ENCODE measurements around the gene ATP1A3. TPM values are rescaled to one million over a fixed set of nuclear protein-coding genes. Genes with fewer than 3 reads are reported as not detected.
A peak's percentile ranks its signal among the peaks of the same experiment; 100 is the strongest.

The ATP1A3 gene
- total RNA-seq, 4 donors from 2014 or later: 0.19 to 0.42 TPM; not detected in 2

DNA sequence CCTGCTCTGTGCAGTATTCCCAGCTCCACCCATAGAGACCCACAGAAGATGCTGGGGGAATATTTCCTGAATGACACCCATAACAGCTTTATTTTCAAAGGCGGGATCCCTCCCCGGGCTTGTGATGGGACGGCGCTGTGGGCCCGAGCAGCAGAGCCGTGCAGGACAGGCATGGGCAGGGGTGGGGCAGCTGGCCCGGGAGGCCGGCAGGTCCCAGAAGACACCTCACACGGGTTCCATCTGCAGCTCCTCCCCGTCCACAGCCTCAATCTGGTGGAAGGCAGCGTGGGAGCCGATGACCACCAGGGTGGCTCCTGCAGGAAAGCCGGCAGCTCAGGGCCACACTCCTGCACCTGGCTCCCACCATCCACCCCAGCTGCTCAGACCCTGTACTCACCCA, 37.4 kb downstream of the ATP1A3 start:
- Histone ChIP-seq H3K27me3 (no peaks in the 10 kb centered on the region), H3K27ac (no peak overlapping the region), H3K9me3 (no peaks in the 10 kb centered on the region), H3K36me3 (peaks cover 0 to 24% (median 8%) of the 10 kb centered on the region in 3 donors), H3K4me1 (peaks cover 11 to 28% (median 14%) of the 10 kb centered on the region in 3 donors), H3K4me3 (no peak overlapping the region)
- intact Hi-C loops (cut with DNase I): loop anchor here (10.0 kb wide), 1 partner anchor 82 kb away; the partner anchor contains the start of gene CD79A
- no peak for DNase-seq
- no peak for TF ChIP-seq POLR2A (IDR thresholded peaks at IDR 0.05)
- TF ChIP-seq, protein P1, sequence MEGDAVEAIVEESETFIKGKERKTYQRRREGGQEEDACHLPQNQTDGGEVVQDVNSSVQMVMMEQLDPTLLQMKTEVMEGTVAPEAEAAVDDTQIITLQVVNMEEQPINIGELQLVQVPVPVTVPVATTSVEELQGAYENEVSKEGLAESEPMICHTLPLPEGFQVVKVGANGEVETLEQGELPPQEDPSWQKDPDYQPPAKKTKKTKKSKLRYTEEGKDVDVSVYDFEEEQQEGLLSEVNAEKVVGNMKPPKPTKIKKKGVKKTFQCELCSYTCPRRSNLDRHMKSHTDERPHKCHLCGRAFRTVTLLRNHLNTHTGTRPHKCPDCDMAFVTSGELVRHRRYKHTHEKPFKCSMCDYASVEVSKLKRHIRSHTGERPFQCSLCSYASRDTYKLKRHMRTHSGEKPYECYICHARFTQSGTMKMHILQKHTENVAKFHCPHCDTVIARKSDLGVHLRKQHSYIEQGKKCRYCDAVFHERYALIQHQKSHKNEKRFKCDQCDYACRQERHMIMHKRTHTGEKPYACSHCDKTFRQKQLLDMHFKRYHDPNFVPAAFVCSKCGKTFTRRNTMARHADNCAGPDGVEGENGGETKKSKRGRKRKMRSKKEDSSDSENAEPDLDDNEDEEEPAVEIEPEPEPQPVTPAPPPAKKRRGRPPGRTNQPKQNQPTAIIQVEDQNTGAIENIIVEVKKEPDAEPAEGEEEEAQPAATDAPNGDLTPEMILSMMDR (IDR thresholded peaks at IDR 0.05): no peak
- WGBS, 2 donors: 78 to 100% methylated on average over 1 to 4 of the region's 13 CpGs

DNA sequence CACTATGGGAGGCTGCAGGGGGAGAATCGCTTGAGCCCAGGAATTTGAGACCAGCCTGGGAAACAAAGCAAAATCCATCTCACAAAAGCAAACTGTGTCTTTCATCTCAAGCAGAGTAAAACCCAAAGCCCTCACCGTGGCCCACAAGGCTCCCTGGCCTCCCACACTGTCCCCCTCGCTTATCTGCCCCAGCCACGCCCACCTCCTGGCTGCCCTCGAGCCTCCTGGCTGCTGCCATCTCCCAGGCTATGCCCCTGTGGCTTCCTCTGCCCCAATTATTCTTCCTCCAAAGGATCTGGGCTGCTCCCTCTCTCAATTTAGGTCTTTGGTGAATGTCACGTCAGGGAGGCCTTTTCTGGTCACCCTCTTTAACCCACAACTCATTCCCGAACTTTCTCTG, 38.5 kb downstream of the ATP1A3 start:
- peaks cover 11 to 32% (median 17%) of the 10 kb centered on the region in 3 donors for H3K4me1 ChIP-seq
- no peak overlapping the region for H3K4me3 ChIP-seq
- H3K9me3 ChIP-seq: no peaks in the 10 kb centered on the region
- no peak for DNase-seq
- H3K36me3 ChIP-seq: peaks cover 0 to 24% (median 8%) of the 10 kb centered on the region in 3 donors
- intact Hi-C loops (cut with DNase I): loop anchor here (10.0 kb wide), 1 partner anchor 81 kb away; the partner anchor contains the start of gene CD79A
- TF ChIP-seq POLR2A (IDR thresholded peaks at IDR 0.05): no peak
- TF ChIP-seq, protein P1 (IDR thresholded peaks at IDR 0.05): no peak
- H3K27ac ChIP-seq: no peak overlapping the region
- H3K27me3 ChIP-seq: no peaks in the 10 kb centered on the region
- WGBS, 2 donors: 64 to 71% methylated on average over 4 to 7 of the region's 7 CpGs

DNA sequence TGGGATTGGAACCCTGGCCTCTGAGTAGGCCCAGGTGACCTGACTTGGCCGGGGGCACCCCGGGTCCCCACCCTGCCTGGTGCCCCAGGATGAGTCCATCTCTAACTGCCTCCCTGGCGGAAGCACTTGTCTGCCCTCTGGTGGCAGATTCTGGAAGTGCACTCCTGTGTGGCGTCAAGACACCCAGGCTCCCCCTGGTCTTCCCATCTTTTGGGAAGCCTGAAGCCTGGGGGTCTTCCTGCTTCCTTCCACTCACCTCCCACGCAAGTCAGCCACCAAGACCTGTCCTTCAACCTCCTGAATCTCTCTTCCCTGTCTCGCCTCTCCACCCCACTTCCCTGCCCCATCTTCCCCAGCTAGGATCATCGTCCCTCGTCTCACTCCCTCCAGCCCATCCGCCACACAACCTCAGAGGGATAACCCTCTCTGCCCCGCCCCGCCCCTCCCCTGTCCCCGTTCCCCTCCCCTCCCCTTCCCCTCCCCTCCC, 42.3 kb downstream of the ATP1A3 start:
- intact Hi-C loops (cut with DNase I): loop anchor here (10.0 kb wide), 1 partner anchor 77 kb away; the partner anchor contains the start of gene CD79A
- no peaks in the 10 kb centered on the region for H3K27me3 ChIP-seq
- no peaks in the 10 kb centered on the region for H3K9me3 ChIP-seq
- no peak for TF ChIP-seq POLR2A (IDR thresholded peaks at IDR 0.05)
- TF ChIP-seq, protein P1 (IDR thresholded peaks at IDR 0.05): peak; percentile 92 to 99 (median 95)
- 3 to 4% methylated on average over 11 to 12 of the region's 12 CpGs for WGBS, 2 donors
- no peak overlapping the region for H3K4me3 ChIP-seq
- peaks cover 0 to 6% (median 6%) of the 10 kb centered on the region in 3 donors for H3K4me1 ChIP-seq
- DNase-seq: no peak
- no peak overlapping the region for H3K27ac ChIP-seq
- peaks cover 0 to 16% (median 8%) of the 10 kb centered on the region in 3 donors for H3K36me3 ChIP-seq

DNA sequence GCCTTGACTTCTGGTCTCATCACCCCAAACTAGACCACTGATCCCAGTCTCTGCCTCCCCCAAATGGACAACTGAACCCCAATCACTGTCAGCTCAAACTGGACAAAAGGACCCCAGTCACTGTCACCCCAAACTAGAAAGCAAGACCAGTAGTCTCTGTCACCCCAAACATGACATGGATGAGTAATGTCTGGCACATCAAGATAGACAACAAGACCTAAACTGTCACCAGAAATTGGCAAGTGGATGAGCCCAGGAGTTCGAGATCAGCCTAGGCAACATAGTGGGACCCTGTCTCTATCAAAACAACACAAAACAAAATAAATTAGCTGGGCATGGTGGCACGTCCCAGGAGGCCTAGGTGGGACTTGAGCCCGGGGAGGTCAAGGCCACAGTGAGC, 46.9 kb downstream of the ATP1A3 start:
- TF ChIP-seq, protein P1 (IDR thresholded peaks at IDR 0.05): no peak
- TF ChIP-seq POLR2A (IDR thresholded peaks at IDR 0.05): no peak
- no peak overlapping the region for H3K4me3 ChIP-seq
- no peaks in the 10 kb centered on the region for H3K9me3 ChIP-seq
- no peak overlapping the region for H3K27ac ChIP-seq
- WGBS, 2 donors: 77 to 81% methylated on average over 3 of the region's 3 CpGs
- DNase-seq: no peak
- H3K4me1 ChIP-seq: peaks cover 0 to 12% (median 6%) of the 10 kb centered on the region in 3 donors
- intact Hi-C loops (cut with DNase I): no loop called here
- H3K27me3 ChIP-seq: peaks cover 0 to 16% (median 0%) of the 10 kb centered on the region in 4 donors
- no peaks in the 10 kb centered on the region for H3K36me3 ChIP-seq

DNA sequence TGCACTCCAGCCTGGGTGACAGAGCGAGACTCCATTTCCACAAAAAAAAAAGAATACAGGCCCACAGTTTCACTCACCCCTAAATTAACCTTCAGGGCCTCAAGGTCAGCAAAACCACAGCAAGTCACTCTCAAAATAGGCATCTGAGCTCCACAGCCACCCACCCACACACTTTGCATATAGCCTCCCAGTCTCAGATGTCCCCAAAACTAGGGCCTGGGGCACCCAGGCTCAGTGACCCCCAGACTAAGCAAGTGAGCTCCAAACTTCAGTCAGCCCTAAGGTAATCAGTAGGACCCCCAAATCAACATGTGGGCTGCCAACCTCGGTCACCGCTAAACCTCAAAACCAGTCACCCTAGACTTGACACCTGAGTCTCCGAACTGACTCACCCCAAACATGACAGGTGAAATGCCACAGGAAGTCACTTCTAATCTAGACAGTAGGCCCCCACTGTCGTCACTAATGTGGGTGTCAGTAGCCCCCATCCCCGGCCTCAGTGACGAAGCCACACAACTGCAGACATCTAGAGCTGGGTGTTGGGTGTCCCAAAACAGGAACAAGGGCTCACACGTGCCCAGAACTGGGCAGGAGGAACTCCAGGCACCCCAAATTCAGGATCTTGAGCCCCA, 48.8 kb downstream of the ATP1A3 start:
- Histone ChIP-seq H3K4me1 (peaks cover 5 to 15% (median 7%) of the 10 kb centered on the region in 3 donors), H3K27ac (peak overlapping the region in 1 of 4 donors; percentile 55), H3K36me3 (no peaks in the 10 kb centered on the region), H3K4me3 (no peak overlapping the region), H3K9me3 (no peaks in the 10 kb centered on the region), H3K27me3 (peaks cover 4 to 35% (median 8%) of the 10 kb centered on the region in 4 donors)
- DNase-seq: peak; percentile 34
- 69 to 82% methylated on average over 3 to 8 of the region's 8 CpGs for WGBS, 2 donors
- intact Hi-C loops (cut with DNase I): no loop called here
- TF ChIP-seq POLR2A (IDR thresholded peaks at IDR 0.05): no peak
- TF ChIP-seq, protein P1 (IDR thresholded peaks at IDR 0.05): no peak
